Measurements from ENCODE around the gene PGAP6. TPM values are rescaled to one million over a fixed set of nuclear protein-coding genes. Genes with fewer than 3 reads are reported as not detected.
A peak's percentile ranks its signal among the peaks of the same experiment; 100 is the strongest.

Gene PGAP6
- total and polyA plus RNA-seq, 2 of the 13 experiments (the other 11 are each of a cell fraction or from before 2014, with no cell fraction given), result 52.7 to 136 TPM

DNA sequence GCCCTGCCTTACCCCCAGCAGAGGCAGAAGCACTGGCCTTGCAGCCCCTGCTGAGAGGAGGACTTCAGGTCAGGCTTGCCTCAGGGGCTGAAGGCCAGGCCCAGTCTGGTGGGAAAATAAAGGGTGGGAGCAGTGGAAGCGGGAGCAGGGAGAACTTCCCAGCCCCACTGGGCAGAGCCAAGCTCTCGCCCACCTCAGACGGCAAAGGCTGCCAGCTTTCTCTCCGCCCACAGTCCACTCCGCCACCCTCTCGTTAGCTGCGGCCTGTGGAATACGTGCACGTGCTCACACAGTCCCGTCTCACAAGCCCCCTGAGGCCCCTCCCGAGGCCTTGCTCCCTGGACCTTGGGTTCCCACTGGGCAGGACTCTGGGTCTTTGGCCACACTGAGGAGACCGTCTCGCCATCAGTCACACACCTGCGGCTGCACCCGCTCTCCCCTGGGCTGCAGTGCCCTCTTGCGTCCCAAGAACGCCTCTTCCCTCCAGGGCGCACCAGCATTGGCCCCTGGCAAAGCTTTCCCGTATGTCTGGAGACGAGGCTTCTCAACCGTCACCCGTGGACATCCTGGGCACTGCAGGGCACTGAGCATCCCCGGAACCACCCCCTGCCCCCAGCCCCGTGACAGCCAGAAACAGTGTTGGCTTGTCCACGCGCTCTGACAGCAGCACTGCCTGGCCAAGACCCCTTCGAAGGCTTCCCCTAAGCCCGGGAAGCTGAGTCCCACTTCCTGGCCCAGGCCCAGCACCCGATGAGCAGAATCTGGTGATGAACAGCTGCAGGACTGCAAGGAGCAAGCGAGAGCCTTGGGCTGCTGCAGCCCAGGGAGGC is 19.7 kb downstream of the PGAP6 start (continued):
- TF ChIP-seq ZBTB44 (CRISPR knock-in tag; IDR thresholded peaks at IDR 0.05) (no peak), ZSCAN12 (CRISPR knock-in tag; IDR thresholded peaks at IDR 0.05) (no peak), ARHGAP35 (CRISPR knock-in tag; IDR thresholded peaks at IDR 0.05; ENCODE audit: borderline replicate concordance) (0 out of 2 replicates have a peak, but pooled peaks have one; percentile 70), SNRNP70 (IDR thresholded peaks at IDR 0.05; ENCODE audit: low read depth, low read length) (no peak), SKI (IDR thresholded peaks at IDR 0.05; ENCODE audit: partially characterized antibody) (peak; percentile 75), ZNF350 (CRISPR knock-in tag; IDR thresholded peaks at IDR 0.05; ENCODE audit: borderline replicate concordance, low read depth) (peak; percentile 61; the same call in 1 of the 2 replicates), KLF9 (CRISPR knock-in tag; IDR thresholded peaks at IDR 0.05; ENCODE audit: low read depth) (0 out of 2 replicates have a peak, but pooled peaks have one; percentile 39), CBX5 (CRISPR knock-in tag; IDR thresholded peaks at IDR 0.05; ENCODE audit: borderline replicate concordance) (peak; percentile 70), PREB (CRISPR knock-in tag; IDR thresholded peaks at IDR 0.05) (no peak), ZSCAN25 (CRISPR knock-in tag; IDR thresholded peaks at IDR 0.05) (peak; percentile 85), ZNF44 (CRISPR knock-in tag; IDR thresholded peaks at IDR 0.05) (no peak), TMF1 (CRISPR knock-in tag; IDR thresholded peaks at IDR 0.05; ENCODE audit: low read depth) (peak; percentile 79; the same call in 1 of the 2 replicates), WIZ (CRISPR knock-in tag; IDR thresholded peaks at IDR 0.05) (0 out of 2 replicates have a peak, but pooled peaks have one; percentile 1), DPF2 (CRISPR knock-in tag; IDR thresholded peaks at IDR 0.05; ENCODE audit: borderline replicate concordance, low read depth) (peak; percentile 83), ZNF580 (CRISPR knock-in tag; IDR thresholded peaks at IDR 0.05; ENCODE audit: borderline replicate concordance, low read depth) (peak; percentile 67; the same call in 1 of the 2 replicates), ZNF761 (CRISPR knock-in tag; conservative IDR thresholded peaks at IDR 0.05) (0 out of 2 replicates have a peak, but pooled peaks have one; percentile 44), ZBTB3 (CRISPR knock-in tag; IDR thresholded peaks at IDR 0.05; ENCODE audit: borderline replicate concordance, low read depth) (peak; percentile 50; the same call in 1 of the 2 replicates)
- TF ChIP-seq, protein P1, sequence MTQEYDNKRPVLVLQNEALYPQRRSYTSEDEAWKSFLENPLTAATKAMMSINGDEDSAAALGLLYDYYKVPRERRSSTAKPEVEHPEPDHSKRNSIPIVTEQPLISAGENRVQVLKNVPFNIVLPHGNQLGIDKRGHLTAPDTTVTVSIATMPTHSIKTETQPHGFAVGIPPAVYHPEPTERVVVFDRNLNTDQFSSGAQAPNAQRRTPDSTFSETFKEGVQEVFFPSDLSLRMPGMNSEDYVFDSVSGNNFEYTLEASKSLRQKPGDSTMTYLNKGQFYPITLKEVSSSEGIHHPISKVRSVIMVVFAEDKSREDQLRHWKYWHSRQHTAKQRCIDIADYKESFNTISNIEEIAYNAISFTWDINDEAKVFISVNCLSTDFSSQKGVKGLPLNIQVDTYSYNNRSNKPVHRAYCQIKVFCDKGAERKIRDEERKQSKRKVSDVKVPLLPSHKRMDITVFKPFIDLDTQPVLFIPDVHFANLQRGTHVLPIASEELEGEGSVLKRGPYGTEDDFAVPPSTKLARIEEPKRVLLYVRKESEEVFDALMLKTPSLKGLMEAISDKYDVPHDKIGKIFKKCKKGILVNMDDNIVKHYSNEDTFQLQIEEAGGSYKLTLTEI (CRISPR knock-in tag; conservative IDR thresholded peaks at IDR 0.05), result no peak
- TF ChIP-seq, protein P2, sequence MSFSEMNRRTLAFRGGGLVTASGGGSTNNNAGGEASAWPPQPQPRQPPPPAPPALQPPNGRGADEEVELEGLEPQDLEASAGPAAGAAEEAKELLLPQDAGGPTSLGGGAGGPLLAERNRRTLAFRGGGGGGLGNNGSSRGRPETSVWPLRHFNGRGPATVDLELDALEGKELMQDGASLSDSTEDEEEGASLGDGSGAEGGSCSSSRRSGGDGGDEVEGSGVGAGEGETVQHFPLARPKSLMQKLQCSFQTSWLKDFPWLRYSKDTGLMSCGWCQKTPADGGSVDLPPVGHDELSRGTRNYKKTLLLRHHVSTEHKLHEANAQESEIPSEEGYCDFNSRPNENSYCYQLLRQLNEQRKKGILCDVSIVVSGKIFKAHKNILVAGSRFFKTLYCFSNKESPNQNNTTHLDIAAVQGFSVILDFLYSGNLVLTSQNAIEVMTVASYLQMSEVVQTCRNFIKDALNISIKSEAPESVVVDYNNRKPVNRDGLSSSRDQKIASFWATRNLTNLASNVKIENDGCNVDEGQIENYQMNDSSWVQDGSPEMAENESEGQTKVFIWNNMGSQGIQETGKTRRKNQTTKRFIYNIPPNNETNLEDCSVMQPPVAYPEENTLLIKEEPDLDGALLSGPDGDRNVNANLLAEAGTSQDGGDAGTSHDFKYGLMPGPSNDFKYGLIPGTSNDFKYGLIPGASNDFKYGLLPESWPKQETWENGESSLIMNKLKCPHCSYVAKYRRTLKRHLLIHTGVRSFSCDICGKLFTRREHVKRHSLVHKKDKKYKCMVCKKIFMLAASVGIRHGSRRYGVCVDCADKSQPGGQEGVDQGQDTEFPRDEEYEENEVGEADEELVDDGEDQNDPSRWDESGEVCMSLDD (CRISPR knock-in tag; IDR thresholded peaks at IDR 0.05; ENCODE audit: borderline replicate concordance), result no peak
